Measurements from ENCODE around the gene SMG5. TPM values are rescaled to one million over a fixed set of nuclear protein-coding genes. Genes with fewer than 3 reads are reported as not detected.

SMG5 gene
- total RNA-seq, 1 experiment from 2014 or later: 129 TPM

GRCh38 chr1:156228501-156228900 lies 54.1 kb downstream of the SMG5 start:
- ChIA-PET POLR2A (ENCODE audit: low non-redundant PET) (no interaction called here), CTCF (interaction anchor here (0.6 kb wide), 1 partner anchor 485 kb away, joined by 7 read pairs; no protein-coding TSS in a partner anchor)
- Histone ChIP-seq H3K27ac (ENCODE audit: low read depth, low read length, poor library complexity, severe bottlenecking) (no peak overlapping the region), H3K4me3 (ENCODE audit: low read depth, low read length, poor library complexity, severe bottlenecking) (no peak overlapping the region), H3K4me1 (ENCODE audit: insufficient read depth, low read length, poor library complexity, severe bottlenecking) (peaks cover 12% of the 10 kb centered on the region), H3K36me3 (ENCODE audit: insufficient read depth, low read length, poor library complexity, severe bottlenecking) (peaks cover 15% of the 10 kb centered on the region), H3K9me3 (ENCODE audit: low read depth, low read length, poor library complexity, severe bottlenecking) (no peaks in the 10 kb centered on the region), H3K27me3 (replicated peaks; ENCODE audit: insufficient read depth, low read depth, low read length, poor library complexity) (no peaks in the 10 kb centered on the region)
- intact Hi-C loops (cut with micrococcal nuclease; ENCODE audit: unreplicated experiment): no loop called here
- TF ChIP-seq, protein P1, sequence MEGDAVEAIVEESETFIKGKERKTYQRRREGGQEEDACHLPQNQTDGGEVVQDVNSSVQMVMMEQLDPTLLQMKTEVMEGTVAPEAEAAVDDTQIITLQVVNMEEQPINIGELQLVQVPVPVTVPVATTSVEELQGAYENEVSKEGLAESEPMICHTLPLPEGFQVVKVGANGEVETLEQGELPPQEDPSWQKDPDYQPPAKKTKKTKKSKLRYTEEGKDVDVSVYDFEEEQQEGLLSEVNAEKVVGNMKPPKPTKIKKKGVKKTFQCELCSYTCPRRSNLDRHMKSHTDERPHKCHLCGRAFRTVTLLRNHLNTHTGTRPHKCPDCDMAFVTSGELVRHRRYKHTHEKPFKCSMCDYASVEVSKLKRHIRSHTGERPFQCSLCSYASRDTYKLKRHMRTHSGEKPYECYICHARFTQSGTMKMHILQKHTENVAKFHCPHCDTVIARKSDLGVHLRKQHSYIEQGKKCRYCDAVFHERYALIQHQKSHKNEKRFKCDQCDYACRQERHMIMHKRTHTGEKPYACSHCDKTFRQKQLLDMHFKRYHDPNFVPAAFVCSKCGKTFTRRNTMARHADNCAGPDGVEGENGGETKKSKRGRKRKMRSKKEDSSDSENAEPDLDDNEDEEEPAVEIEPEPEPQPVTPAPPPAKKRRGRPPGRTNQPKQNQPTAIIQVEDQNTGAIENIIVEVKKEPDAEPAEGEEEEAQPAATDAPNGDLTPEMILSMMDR (conservative IDR thresholded peaks at IDR 0.05; ENCODE audit: low read depth, low read length): no peak
- TF ChIP-seq EZH2 (IDR thresholded peaks at IDR 0.05; ENCODE audit: borderline replicate concordance, low read depth, low read length, poor library complexity, severe bottlenecking): no peak
- no TSS peak for BruUV-seq (replicated peaks)
- DNase-seq (ENCODE audit: low spot score): no peak

GRCh38 chr1:156226782-156227181 lies 55.8 kb downstream of the SMG5 start:
- intact Hi-C loops (cut with micrococcal nuclease; ENCODE audit: unreplicated experiment): no loop called here
- Histone ChIP-seq H3K27ac (ENCODE audit: low read depth, low read length, poor library complexity, severe bottlenecking) (no peak overlapping the region), H3K4me3 (ENCODE audit: low read depth, low read length, poor library complexity, severe bottlenecking) (no peak overlapping the region), H3K4me1 (ENCODE audit: insufficient read depth, low read length, poor library complexity, severe bottlenecking) (no peaks in the 10 kb centered on the region), H3K36me3 (ENCODE audit: insufficient read depth, low read length, poor library complexity, severe bottlenecking) (peaks cover 24% of the 10 kb centered on the region), H3K9me3 (ENCODE audit: low read depth, low read length, poor library complexity, severe bottlenecking) (no peaks in the 10 kb centered on the region), H3K27me3 (replicated peaks; ENCODE audit: insufficient read depth, low read depth, low read length, poor library complexity) (no peaks in the 10 kb centered on the region)
- ChIA-PET POLR2A (ENCODE audit: low non-redundant PET) (no interaction called here), CTCF (no interaction called here)
- no peak for TF ChIP-seq EZH2 (IDR thresholded peaks at IDR 0.05; ENCODE audit: borderline replicate concordance, low read depth, low read length, poor library complexity, severe bottlenecking)
- TF ChIP-seq, protein P1 (conservative IDR thresholded peaks at IDR 0.05; ENCODE audit: low read depth, low read length): no peak
- DNase-seq (ENCODE audit: low spot score): no peak
- no TSS peak for BruUV-seq (replicated peaks)

DNA sequence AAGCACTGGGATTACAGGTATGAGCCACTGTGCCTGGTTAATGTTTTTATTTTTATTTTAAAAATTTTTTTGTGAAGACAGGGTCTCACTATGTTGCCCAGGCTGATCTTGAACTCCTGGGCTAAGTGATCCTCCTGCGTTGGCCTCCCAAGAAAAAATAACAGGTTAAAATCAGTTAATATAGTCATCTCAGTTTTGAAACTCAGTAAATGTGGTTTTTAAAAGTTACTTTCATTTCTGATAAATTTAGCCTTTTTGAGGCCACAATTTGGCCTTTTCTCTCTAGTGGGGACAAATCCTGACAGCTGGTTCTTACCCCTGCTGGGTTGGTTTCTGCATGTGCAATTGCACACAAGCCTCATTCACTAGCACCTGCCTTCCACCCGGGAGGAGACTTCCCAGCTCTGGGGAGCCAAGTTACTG lies 56.5 kb downstream of the SMG5 start:
- no peaks in the 10 kb centered on the region for H3K27me3 ChIP-seq (replicated peaks; ENCODE audit: insufficient read depth, low read depth, low read length, poor library complexity)
- ChIA-PET POLR2A (ENCODE audit: low non-redundant PET) (no interaction called here), CTCF (interaction anchor here (2.4 kb wide), 1 partner anchor 79 kb away, joined by 28 read pairs; no protein-coding TSS in a partner anchor)
- H3K4me3 ChIP-seq (ENCODE audit: low read depth, low read length, poor library complexity, severe bottlenecking): no peak overlapping the region
- H3K36me3 ChIP-seq (ENCODE audit: insufficient read depth, low read length, poor library complexity, severe bottlenecking): peaks cover 31% of the 10 kb centered on the region
- no peaks in the 10 kb centered on the region for H3K4me1 ChIP-seq (ENCODE audit: insufficient read depth, low read length, poor library complexity, severe bottlenecking)
- no peak overlapping the region for H3K27ac ChIP-seq (ENCODE audit: low read depth, low read length, poor library complexity, severe bottlenecking)
- no peak for TF ChIP-seq EZH2 (IDR thresholded peaks at IDR 0.05; ENCODE audit: borderline replicate concordance, low read depth, low read length, poor library complexity, severe bottlenecking)
- TF ChIP-seq, protein P1 (conservative IDR thresholded peaks at IDR 0.05; ENCODE audit: low read depth, low read length): no peak
- intact Hi-C loops (cut with micrococcal nuclease; ENCODE audit: unreplicated experiment): no loop called here
- no TSS peak for BruUV-seq (replicated peaks)
- H3K9me3 ChIP-seq (ENCODE audit: low read depth, low read length, poor library complexity, severe bottlenecking): no peaks in the 10 kb centered on the region
- DNase-seq (ENCODE audit: low spot score): no peak
